GM12873 (cell line): Measurements from ENCODE around the gene DRC1.

Experiments
- TF ChIP-seq, protein P1 (sequence below): IDR thresholded peaks from 2 replicates; pipeline ENCODE4 v1.5.1; 2012; ENCODE audit warnings: low read depth, mild to moderate bottlenecking, moderate library complexity, low read length, control low read depth; ENCODE audit not compliant: insufficient read depth; ENCODE audit errors: missing control alignments

Gene DRC1

DNA sequence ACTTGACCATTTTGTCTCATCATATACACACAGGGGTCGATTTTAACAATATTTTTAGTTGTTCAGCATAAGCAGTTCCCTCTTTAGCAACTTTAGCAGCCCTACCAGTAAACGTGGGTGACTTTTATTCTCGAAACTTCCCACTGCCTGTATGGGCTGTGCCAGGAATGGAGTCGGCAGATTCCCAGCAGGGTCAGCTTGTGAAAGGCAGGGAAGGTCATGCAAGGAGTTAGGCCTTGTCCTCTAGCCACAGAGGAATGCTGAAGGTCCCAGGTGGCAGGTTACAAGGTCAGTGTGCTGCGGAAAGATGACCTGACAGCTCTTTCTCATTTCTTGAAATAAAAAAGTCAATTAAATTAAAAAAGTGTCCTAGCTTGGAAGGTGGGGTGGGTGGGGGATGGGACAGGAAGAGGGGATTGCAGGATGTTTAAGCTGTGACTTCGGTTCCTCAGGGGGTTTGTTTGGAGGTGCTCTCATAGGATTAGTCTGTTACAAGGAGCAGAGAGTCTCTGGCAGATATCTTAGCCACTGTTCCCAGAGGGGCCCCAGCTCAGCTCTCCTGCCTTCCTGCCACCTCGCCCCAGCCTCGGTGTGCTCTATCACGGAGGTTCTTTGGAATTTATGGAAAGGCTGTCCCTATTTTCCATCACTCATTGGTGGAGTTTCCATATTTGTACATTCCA lies 21.4 kb downstream of the DRC1 start:
- TF ChIP-seq, protein P1, sequence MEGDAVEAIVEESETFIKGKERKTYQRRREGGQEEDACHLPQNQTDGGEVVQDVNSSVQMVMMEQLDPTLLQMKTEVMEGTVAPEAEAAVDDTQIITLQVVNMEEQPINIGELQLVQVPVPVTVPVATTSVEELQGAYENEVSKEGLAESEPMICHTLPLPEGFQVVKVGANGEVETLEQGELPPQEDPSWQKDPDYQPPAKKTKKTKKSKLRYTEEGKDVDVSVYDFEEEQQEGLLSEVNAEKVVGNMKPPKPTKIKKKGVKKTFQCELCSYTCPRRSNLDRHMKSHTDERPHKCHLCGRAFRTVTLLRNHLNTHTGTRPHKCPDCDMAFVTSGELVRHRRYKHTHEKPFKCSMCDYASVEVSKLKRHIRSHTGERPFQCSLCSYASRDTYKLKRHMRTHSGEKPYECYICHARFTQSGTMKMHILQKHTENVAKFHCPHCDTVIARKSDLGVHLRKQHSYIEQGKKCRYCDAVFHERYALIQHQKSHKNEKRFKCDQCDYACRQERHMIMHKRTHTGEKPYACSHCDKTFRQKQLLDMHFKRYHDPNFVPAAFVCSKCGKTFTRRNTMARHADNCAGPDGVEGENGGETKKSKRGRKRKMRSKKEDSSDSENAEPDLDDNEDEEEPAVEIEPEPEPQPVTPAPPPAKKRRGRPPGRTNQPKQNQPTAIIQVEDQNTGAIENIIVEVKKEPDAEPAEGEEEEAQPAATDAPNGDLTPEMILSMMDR, result no peak

DNA sequence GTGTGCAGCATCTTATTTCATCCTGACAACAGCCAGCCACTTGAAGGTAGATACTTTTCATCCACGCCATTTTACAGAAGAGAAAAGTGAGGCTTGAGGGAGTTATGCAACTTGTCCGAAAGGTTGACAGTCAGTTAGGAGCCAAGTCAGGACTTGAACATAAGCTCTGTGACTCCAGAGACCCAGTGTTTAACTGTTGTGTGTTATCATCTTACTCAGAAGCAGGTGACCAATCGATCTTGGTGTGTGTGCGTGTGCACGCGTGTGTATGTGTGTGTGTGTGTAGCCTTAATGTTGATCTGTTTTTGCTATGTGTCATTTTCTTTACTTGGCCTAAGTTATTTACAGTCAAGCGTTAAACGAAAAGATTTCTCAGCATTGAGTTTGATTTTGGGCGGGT lies 22.0 kb downstream of the DRC1 start:
- TF ChIP-seq, protein P1, result no peak

DNA sequence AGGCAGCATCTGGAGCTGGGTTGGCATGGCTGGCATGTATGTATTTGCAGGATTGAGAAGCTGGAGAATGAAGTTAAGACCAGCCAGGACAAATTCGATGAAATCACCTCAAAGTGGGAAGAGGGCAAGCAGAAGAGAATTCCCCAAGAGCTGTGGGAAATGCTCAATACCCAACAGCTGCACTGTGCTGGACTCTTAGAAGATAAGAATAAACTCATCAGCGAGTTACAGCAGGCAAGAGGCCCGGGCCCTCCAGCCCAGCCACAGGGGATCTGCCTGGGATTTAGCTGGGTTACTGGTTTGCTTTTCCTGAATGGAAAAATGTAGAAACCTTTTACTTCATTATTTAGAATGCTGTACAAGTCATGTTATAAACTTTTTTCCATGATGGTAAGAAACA lies 22.5 kb downstream of the DRC1 start:
- TF ChIP-seq, protein P1, result no peak

DNA sequence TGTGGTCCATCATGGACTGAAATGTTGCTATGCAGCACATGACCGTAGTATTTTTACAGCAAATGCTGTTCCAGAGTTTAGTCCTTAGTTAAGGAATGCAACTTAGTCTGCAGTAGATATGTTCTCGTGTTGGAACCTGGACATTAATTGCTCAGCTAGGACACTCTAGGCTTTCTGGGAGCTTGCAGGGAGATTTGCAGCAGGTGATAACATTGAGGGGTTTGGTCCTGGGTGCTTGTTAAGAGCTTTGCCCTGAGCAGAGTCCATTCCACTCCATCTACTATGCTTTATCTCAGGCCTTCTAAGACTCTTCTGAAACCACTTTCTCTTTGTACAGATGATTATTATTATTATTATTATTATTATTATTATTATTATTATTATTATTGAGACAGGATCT lies 27.1 kb downstream of the DRC1 start:
- TF ChIP-seq, protein P1, result no peak

DNA sequence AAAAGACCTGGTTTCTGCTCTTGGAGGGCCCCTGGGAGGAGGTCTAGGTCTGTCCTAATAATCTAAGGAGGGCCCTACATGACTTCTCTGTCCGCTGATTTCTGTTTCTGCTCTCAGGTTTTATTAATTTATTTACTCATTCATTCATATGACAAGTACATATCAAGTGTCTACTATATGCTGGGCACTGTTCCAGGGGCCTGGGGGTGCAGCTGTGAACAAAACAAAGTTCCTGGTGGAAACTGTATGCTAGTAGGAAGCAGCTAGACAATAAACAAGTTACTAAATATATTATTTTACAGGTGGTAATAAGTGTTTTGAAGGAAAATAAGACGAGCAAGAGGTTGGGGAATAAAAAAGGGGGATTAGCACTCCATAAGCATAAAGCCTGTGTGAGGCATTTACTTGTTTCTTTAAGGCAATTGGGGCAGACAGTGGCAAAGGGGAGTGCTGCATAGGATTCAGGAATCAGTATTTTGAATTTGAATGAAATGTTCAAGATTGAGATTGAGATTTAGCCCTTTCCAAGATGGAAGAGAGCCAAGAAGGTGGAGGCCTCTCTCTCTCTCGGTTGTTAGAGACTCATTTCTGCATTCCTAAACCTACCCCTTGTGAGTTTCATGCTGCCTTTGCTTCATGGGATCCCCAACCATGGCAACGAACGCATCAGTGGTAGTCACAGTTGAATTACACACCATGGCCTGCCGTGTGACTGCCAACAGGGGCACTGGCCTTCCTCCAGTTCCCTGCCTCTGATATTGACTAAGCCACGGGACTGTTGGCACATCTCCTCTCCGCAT lies 28.3 kb downstream of the DRC1 start:
- TF ChIP-seq, protein P1, result no peak

DNA sequence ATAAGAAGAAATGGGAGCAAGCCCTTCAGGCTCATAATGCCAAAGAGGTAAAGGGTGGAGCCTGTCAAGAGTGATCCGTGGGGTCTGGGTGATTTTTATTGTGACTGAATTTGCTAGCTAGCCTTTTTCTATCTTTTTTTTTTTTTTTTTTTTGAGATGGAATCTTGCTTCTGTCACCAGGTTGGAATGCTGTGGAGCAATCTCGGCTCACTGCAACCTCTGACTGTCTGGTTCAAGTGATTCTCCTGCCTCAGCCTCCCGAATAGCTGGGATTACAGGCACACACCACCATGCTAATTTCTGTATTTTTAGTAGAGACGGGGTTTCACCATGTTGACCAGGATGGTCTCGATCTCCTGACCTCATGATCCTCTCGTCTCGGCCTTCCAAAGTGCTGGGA lies 29.1 kb downstream of the DRC1 start:
- TF ChIP-seq, protein P1, result no peak

DNA sequence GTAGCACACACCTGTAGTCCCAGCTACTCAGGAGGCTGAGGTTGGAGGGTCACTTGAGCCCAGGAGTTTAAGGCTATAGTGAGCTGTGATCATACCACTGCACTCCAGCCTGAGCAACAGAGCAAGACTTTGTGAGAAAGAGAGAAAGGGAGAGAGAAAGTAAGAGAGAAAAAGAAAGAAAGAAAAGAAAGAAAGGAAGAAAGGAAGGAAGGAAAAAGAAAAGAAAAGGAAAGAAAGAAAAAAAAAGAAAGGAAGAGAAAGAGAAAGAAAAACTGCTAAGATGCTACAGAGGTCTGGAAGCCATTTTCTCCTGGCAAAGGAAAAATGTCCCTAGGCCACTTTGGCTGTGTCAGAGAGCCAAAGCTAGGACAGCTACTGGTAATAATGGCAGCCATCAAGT lies 30.6 kb downstream of the DRC1 start:
- TF ChIP-seq, protein P1, result no peak
